Measurements from ENCODE around the gene RPS21. TPM values are rescaled to one million over a fixed set of nuclear protein-coding genes. Genes with fewer than 3 reads are reported as not detected.

Gene RPS21
- total RNA-seq, 1 donor from 2014 or later: 1,828 TPM

- Histone ChIP-seq H3K27me3 (no peaks in the 10 kb centered on the region), H3K36me3 (no peaks in the 10 kb centered on the region), H3K9me3 (no peaks in the 10 kb centered on the region), H3K4me3 (no peak within 1 kb of the TSS), H3K4me1 (no peaks in the 10 kb centered on the region), H3K27ac (no peak within 1 kb of the TSS)
- intact Hi-C loops (cut with DNase I): no loop called here
- no peak for TF ChIP-seq CTCF (IDR thresholded peaks at IDR 0.05)
- DNase-seq (ENCODE audit: low spot score in 2 of 2): no peak
Observed at GRCh38 chr20:62427172-62428001, 40.5 kb downstream of the RPS21 start, which contains the start of gene RBBP8NL. TSS of gene RBBP8NL (minus strand) at chr20:62427539. CDS start at chr20:62419647, 7,892 bp downstream.

GRCh38 chr20:62428002-62428372, 41.1 kb downstream of the RPS21 start:
- intact Hi-C loops (cut with DNase I): no loop called here
- no peak for DNase-seq (ENCODE audit: low spot score in 2 of 2)
- Histone ChIP-seq H3K9me3 (no peaks in the 10 kb centered on the region), H3K4me3 (no peak overlapping the region), H3K36me3 (no peaks in the 10 kb centered on the region), H3K27me3 (no peaks in the 10 kb centered on the region), H3K4me1 (no peaks in the 10 kb centered on the region), H3K27ac (no peak overlapping the region)
- no peak for TF ChIP-seq CTCF (IDR thresholded peaks at IDR 0.05)

GRCh38 chr20:62428396-62429295, 41.7 kb downstream of the RPS21 start:
- Histone ChIP-seq H3K4me1 (peaks cover 0 to under 1% of the 10 kb centered on the region in 2 donors), H3K4me3 (no peak overlapping the region), H3K27me3 (no peaks in the 10 kb centered on the region), H3K27ac (no peak overlapping the region), H3K9me3 (no peaks in the 10 kb centered on the region), H3K36me3 (no peaks in the 10 kb centered on the region)
- TF ChIP-seq CTCF (IDR thresholded peaks at IDR 0.05): no peak
- intact Hi-C loops (cut with DNase I): no loop called here
- no peak for DNase-seq (ENCODE audit: low spot score in 2 of 2)

DNA sequence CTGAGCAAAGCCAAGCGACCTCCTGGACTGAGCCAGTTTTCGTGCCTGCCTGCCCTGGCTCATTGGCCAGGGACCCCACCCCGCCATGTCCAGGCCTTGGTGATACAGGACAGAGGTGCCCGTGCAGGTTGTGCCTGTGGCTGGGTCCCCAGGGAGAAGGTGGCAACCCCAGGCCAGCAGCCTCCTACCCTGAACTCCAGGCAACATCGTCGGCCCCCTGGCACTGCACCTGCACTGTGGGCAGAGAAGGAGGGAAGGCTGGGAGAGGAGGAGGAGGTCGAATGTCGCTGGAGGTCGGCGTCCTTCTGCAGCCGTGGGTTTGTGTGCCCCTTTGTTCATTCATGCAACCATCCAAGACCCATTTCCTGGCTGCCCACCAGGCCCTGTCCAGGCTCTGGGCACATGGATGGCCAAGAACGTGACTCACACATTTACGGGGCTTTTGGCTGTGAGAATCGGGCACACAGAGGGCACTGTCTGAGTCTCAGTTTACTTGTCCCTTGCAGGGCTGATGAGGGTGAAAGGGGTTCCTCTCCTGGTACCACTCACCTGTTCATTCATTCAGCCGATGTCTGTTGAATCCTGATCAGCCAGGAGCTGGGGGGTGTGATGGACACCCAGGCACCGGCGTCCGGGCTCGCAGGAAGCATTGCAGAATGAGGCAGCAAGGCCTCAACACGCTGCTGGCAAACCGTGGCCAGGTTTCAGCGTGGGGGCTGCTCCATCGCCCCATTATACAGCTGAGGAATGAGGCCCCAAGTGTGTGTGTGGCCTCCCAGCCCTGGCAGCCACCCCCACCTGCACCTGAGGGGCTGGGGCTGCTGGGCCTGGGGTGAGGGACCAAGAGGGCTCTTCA, 42.8 kb downstream of the RPS21 start:
- no peaks in the 10 kb centered on the region for H3K9me3 ChIP-seq
- H3K36me3 ChIP-seq: no peaks in the 10 kb centered on the region
- intact Hi-C loops (cut with DNase I): no loop called here
- DNase-seq (ENCODE audit: low spot score in 2 of 2): no peak
- no peak overlapping the region for H3K27ac ChIP-seq
- H3K4me1 ChIP-seq: peaks cover 0 to 11% of the 10 kb centered on the region in 2 donors
- H3K4me3 ChIP-seq: no peak overlapping the region
- no peak for TF ChIP-seq CTCF (IDR thresholded peaks at IDR 0.05)
- no peaks in the 10 kb centered on the region for H3K27me3 ChIP-seq

- no peaks in the 10 kb centered on the region for H3K36me3 ChIP-seq
- H3K4me3 ChIP-seq: no peak overlapping the region
- intact Hi-C loops (cut with DNase I): no loop called here
- no peaks in the 10 kb centered on the region for H3K9me3 ChIP-seq
- DNase-seq (ENCODE audit: low spot score in 2 of 2): no peak
- no peak overlapping the region for H3K27ac ChIP-seq
- H3K27me3 ChIP-seq: no peaks in the 10 kb centered on the region
- H3K4me1 ChIP-seq: peaks cover 0 to 11% of the 10 kb centered on the region in 2 donors
- TF ChIP-seq CTCF (IDR thresholded peaks at IDR 0.05): no peak
Observed at GRCh38 chr20:62430311-62430853, 43.5 kb downstream of the RPS21 start.
